HS-27A (cell line): Measurements from ENCODE around the gene RPL19.

Source experiments
- DNase-seq: peaks from one replicate; pipeline ENCODE4 v3.0.0-alpha.2; 2012; ENCODE audit warnings: low read depth, missing footprints

Gene RPL19

DNA sequence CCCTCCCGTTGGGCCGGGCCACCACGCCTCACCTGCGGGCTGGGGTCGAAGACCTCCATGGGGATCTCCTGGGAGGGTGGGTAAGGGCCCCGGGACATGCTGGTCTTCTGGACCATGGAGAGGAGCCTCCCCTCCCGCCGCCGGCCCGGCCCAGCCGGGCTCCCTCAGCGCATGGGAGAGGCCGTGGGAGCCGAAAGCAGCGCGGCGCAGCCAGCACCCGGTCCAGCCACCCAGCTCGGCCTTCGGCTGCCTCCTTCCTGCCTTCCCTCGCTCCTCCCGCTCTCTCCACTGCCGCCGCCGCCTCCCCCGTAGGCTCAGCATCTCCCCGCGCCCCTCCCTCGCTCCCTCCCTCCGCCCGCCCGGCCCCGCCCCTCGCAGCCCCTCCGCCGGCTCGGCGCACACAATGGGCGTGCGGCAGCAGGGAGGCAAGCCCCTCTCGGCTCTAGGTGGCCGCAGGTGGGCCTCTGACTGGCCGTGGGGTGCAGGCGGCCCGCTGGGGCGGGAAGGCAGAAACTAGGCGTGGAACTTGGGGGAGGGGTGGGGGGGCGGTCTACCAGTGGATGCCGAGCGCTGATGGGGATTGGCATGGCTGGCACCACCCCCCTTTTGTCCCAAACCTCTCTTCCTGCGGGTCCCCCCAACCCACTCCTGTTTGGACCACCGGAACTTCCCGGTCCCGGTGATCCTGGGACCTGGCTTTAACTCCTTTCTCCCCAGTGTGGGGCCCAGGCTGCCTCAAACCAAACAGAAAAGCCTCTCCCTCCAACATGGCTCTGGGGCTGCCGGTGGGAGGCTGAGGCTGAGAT is 2.5 kb upstream of the RPL19 start, which contains the start of gene CACNB1:
TSS of gene CACNB1 (minus strand) at position 290 of the 806 bp plus-strand sequence. CDS start at position 116, 174 bp downstream.
- DNase-seq = no peak

DNA sequence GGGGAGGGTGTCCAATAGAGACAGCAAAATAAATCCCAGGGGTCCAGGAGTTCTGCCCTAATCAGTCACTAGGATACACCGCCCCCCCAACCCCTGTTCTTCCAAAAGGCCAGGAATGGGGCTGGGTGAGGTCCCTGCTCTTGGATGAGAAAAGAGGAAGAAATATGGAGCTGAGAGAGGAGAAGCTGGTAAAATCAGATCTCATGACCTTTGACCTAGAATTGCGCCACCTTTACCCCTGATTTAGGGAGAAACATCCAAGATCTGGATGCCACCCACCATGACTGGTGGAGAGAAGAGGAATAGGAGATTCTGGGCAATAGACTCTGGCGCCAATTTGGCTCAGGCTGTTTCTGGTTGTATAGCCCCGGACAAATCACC is 1.9 kb upstream of the RPL19 start:
- DNase-seq = no peak

DNA sequence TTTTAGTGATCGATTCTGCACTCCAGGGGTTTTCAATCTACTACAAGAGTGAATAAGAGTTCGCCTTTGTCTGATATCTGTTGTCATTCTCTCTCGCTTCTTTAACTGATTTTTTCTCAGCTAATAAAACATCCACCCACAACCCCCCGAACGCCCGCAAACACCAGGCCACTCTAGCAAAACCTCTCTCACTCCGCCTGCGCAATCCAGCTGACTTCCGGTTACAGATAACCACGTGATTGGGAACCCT is 338 bp upstream of the RPL19 start:
- peak; percentile 70 for DNase-seq

DNA sequence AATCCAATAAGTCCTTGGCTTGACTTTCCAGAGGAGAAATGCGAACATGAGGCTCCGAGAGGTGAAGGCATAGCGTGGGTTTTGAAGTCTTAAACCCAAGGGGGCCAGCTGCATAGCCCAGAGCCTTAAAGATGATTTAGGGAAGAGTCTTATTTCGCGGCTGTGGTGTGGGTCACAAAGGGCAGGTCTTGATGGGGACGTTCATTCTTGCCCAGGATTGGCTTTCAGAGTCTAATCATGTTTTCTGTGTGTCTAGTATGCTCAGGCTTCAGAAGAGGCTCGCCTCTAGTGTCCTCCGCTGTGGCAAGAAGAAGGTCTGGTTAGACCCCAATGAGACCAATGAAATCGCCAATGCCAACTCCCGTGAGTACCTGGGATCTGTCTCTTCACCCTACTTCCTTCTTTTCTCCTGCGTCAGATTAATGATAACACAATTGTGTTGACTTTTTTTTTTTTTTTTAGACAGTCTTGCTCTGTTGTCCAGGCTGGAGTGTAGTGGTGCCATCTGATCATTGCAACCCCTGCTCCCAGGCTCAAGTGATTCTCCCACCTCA is 951 bp downstream of the RPL19 start:
- no peak for DNase-seq

DNA sequence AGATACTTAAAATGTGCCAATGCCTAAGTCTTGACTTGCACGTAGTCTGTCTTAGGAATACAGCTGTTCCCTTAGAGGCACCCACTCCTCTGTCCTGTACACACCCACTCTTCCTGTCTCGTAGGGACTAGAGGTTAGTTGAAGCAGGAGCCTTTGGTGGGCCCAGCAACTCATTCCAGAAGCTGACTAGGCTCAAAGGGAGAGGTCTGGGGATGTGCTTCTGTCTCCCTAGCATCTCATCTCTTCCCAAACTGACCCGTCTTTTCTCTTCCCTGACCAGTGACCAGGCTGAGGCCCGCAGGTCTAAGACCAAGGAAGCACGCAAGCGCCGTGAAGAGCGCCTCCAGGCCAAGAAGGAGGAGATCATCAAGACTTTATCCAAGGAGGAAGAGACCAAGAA is 4.2 kb downstream of the RPL19 start:
- no peak for DNase-seq

DNA sequence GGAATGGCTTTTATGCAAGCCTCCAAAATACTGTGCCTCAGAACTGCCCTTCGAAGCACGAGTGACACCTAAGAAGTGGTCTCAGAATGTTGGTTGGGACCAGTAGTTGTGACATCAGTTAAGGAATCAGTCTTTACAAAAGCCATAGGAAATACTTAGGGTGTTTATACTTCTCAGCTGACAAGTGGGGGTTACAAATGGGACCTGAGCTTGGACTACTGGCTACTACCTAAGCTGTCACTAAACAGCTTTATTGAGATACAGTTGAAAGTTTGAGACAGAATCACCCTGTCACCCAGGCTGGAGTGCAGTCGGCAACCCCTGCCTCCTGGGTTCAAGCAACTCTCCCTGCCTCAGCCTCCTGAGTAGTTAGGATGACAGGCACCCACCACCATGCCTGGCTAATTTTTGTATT is 5.0 kb downstream of the RPL19 start:
- DNase-seq = no peak

DNA sequence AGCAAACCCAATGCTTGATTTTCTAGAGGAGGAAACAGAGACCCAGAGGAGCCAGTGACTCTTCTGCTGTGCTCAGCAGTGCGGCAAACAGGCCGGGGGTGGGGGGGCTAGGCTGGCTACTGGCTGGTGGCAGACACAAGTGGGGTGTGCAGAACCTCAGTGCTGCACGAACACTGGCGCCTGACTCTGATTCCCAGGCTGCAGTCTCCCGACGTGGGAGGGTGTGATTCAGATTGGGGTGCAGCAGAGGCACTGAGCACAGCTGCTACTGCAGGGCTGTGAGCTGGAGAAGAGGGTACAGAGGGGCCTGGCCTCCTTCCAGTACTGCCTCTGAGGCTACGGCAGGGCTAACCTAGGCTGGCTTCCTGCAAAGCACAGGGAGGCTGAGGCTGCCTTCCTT is 8.1 kb downstream of the RPL19 start:
- no peak for DNase-seq

DNA sequence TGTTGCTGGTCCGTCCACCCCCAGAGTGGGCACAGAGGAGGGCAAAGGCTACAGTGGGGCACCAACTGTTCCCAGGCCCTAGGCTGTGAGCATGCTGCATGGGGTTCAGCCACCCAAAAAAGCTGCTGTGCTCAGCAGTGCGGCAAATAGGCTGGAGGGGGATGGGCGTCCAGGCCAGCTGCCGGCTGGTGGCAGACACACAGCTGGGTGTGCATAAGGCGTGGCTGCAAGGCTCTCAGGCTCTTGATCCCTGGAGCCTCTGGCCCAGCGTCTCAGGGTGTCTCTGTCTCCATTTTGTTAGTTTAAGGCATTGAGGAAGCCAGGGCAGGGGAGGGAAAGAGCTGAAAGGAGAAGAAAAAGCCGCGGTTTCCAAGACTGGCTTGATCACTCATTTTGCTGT is 8.8 kb downstream of the RPL19 start:
- no peak for DNase-seq

DNA sequence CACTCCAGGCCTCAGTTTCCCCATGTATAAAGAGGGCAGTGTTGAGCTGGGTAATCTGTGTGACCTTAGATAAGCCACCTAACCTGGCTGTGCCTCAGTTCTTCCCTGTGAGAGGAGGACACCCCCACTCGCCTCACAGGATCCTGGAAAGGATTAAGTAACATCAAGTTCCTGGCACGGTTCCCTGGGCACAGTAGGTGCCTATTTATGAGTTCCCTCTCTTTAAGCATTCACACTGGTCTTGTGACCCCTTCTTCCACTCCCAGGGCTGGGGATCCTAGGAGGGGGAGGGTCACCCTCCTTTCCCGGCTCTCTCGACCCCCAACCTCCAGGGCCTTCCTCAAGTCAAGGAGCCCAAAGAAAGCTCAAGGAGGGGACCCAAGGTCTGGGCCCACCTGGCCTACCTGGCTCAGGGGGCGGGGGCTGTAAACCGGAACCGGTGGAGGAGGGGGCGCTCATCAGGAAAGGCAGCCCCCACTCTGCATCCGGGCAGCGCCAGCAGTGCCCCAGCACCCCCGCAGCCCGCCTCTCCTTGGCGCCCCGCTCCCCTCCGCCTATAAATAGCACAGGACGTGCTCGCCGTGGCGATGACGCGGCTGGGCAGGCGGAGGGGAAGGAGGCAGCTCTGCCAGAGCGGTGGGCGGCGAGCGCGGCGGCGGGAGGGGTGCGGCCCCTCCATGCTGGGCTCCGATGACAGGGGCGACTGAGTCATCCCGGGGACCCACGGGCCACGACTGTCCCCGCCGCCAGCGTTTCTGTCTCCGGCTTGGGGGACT is 9.4 kb downstream of the RPL19 start:
- no peak for DNase-seq

DNA sequence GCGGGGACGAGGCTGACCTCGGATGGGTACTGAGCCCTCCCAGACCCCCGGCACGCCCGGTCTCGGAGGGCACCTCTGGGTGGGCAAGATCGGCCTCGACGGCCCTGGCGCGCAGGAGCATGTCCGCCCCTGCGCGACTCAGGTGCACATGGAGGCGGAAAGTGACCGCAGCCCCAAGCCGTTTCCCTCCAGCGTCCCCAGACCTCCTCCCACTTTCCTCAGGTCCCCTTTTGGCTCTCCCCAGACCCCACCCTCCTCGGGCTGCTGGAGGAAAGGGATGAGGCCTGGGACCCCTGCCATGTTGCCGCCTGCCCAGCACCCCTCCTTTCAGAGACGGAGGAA is 10.0 kb downstream of the RPL19 start:
- no peak for DNase-seq

DNA sequence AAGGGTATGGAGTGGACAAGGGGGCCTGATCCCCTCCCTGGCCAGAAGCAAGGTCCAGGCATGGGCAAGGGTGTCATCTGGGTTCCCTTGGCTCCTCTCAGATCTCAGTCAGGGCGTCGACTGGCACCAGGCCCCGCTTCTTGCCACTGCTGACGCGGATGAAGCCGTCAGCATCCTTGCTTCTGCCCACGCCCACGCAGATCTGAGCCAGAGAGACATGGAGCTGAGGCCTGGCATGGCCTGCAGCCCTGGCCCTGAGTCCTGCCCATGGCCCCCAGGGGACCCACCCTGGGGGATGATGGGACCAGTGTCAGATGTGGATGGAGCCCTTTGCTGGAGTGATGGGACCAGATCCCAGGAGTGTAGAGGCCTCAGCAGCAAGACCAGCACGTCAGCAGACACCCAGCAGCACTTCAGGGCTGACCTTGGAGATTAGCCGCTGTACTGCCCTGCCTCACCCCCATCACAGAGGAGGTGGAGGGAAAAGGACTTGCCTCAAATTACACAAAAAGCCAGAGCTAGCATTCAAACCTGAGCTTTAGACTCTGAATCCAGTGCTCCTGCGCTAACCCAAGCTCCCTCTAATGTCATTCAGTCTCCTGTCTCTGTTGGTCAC is 12.2 kb downstream of the RPL19 start:
- no peak for DNase-seq

DNA sequence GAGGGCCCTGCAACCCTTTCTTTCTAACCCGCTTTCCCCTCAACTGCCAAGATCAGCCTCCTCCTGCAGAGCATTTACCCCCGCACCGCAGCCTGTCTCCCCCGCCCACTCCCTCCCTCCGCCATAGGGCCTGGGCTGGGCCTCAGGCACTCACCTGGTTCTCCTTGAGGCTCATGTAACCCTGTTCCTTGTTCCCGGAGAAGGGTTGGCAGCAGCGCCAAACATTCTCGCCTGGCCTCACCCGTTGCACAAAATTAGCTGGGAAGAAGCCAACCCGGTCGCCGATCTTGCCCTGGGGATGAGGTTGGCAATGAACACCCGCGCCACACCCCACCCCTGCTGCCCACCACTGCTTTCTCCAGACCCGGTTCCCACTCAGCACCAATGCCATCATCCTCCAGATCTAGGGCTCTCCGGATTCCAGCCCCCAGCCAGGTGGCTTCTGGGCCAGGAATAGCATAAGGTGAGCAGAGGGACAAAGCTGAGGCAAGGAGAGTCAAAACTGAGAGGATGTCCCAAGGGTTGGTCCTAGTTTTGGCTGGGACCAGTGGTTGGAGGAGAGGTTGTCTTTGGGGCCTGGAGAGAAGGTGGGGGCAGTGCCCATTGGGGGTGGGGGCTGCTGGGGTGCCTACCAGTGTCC is 12.9 kb downstream of the RPL19 start:
- DNase-seq = no peak

DNA sequence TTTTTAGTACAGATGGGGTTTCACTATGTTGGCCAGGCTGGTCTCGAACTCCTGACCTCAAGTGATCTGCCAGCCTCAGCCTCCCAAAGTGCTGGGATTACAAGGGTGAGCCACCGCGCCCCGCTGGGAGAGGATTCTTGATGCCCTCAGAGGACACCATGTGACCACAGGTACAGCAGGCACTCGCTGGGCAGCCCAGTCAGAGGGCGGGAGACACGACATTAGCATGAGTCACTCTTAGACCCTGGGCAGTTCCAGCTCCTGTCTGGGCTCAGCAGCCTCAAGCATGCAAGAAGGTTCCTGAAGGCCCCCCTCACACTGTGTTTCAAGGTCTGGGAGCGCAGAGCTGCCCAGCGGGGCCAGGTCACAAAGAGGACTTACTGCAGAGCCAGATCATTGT is 13.8 kb downstream of the RPL19 start:
- DNase-seq = no peak

DNA sequence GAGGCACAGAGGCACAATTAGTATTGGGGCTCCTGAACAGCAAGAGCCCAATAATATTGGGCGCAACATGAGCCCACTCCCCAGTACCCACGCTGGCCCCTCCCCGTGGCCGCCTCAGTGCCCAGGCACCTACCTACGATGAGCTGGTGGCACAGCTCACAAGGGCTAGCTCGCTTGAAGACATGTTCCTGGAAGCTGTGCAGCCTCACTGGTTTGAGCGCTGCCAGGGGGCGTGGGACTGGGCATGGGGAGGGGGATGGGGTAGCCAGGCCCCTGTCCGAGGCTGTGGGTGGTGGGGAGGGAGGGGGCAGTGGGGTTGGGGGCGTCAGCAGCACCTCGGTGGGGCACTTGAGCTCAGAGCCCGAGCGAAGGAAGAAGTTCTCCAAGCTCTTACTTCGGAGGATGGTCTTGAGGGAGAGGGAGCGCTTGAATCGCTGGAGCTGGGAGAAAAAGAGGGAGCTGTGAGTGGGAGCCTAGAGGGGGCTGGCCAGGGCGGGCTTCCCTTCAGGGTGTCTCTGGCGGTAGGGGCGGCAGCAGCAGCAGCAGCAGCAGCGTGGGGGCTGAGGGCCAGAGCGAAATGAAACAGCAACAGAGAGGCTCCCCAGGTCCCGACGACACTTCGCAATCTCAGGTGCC is 17.8 kb downstream of the RPL19 start:
- DNase-seq = no peak

DNA sequence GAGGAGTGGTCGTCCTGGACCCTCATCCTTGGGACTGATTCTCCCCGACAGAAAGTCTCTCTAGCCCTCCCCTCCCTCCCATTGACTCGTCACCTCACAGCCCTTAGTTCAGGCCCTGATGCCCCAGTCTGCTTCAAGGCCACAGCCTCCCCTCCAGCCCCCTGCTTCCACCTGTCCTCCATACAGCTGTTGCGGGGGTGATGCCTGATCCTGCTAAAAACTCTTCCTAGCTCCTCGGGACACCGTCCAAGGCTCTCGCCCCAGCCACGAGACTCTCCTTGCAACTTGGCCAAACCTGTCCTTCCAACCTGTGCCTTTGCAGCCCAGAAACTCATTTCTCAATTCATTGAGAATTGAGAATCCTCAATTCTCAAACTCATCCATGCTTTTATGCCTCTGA is 18.8 kb downstream of the RPL19 start:
- no peak for DNase-seq

DNA sequence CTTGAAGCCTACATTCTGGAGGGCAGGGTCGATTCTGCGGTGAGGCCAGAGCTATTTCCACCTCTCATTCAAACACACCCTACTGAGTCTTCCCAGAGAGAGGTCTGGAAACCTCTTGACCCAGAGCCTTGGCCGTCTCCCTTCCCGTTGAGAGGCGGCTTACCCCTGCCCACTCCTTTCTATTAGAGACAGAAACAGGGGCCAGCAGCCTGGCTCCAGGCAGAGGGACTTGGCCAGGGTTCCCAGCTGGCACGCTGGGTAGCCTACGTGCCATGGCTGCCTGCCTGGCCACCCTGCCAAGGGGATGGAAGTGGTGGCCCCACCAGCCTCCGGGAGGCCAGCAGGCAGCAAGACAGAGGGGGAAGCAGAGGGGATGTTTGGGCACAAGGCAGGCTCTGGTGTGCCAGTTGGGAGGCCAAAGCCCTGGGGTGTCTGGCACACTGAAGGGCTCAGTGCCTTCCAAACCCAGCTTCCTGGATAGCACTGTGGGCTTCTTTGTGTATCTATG is 19.6 kb downstream of the RPL19 start:
- DNase-seq = no peak

DNA sequence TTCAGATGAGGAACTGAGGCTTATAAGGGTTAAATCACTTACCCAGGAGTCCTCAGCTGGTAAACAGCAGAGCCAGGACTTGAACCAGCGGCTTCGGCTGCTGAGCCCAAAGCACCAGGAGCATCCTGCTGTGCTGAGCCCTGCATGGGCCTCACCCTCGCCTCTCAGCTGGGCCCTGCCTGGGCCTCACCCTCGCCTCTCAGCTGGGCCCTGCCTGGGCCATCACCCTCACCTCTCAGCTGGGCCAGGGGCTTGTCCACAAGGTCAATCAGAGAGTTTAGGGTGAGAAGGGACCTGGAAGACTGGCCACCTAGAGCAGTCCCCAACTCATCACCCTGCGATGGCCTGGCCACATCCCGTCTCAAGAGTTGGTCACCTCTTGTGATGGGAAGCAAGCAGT is 21.5 kb downstream of the RPL19 start:
- DNase-seq = no peak

DNA sequence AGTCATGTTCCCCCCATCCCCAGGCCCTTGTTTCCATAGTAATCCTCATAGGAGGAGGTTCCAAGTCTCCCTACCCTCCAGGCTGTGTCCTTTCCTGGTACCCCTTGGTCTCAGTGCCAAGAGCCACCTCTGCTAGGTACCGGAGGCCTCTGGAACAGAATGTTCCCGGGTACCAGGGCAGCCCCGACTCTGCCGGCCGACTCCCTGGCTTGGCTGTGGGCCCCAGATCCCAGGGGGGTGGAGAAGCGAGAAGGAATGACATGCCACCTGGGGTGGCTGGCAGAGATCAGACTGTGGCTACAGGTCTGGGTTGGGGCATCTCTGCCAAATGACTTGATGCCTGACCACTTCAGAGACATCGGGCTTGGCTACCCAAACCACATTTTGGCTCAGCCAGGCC is 22.1 kb downstream of the RPL19 start:
- DNase-seq = no peak

DNA sequence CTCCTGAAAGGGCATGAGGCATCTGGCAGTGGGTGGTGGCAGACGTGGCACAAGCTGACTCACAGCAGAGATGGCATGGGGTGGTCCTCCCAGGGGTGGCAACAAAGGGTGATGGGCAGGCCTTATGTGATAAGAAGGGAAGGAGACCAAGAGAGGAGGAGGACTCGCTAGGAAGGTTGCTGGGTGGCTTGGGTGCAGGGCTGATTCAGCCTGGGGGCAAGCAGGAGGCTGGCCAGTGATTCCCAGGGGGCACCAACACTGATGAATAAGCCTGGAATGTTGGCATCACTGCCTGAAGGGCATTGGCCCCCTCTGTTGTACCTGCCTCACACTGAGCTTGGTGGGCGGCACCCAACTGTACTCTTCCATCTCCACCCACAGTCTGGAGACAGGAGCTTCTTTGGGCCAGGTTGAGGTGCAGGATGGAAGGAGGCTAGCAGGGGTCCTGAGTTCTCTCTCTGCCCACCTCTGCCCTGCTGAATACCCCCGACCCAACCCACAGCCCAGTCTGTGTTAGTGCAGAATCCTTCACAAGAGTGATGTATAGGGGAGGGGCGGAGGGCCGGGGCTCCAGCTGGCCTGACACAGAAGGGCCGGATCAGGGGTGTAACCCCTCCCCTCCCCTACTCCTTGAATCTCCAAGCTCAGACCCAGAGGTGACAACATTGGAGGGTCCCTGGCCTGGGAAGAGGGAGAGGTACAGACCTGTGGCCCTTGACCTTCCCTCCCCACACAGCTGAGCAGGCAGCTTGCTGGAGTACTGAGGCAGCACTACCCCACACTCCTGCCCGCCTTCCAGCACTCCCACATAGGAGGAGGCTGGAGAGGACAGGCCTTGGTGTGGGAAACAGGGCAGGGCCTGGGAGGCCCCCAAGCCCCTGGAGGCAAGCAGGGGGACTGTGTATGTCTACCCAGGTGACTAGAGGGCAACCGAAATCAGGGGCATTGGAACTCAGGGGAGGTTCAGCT is 23.1 kb downstream of the RPL19 start:
- no peak for DNase-seq

DNA sequence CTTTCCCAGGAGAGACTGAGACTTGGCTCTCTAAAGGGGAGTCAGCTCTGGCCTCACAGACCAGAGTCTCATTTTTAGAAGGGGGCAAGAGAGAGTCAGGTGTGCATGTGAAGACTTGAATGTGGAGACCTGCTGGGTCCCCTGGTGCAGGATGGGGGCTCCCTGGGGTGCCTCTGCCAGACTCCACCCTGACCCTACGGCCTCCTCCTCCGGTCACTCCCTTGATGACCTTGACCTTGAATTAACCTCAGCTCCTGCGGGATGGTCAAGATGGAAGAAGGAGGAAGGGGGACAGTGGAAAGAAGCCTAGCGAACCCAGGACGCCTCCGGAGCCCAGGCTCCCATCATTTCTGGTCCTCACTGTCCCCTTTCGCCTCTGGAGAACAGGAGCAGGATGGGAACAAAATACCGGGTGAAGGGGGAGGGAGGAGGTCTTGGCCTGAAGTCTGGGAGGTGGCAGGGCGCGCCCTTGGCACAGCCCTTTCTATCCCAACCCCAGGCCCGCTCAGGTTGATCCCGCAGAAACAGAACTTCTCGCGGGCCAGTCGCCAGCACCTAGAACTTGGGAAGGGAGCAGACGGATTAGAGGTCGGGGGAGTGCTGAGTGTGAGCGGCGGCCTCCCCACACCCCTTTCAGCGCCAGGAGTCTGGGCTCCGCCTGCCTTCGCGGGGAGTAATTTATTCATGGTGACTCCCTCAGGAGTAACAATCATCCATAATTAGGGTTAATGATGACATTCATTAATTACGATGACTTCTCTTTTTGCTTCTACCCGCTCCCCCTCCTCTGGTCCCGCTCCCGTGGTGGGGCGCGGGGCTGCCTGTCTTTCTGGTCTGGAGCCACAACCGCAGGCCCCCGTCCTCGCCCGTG is 24.1 kb downstream of the RPL19 start:
- DNase-seq = no peak
